NCI-H82 (cell line): ENCODE results near the gene NCK2.

Experiments
- DNase-seq: peaks from one replicate; lab custom pipeline; 2025; lab: John Stamatoyannopoulos, UW

Gene NCK2

GRCh38 chr2:105736145-105736544 is 8.6 kb upstream of the NCK2 start:
- DNase-seq: no peak

GRCh38 chr2:105737980-105738657 is 6.6 kb upstream of the NCK2 start:
- DNase-seq: no peak

- DNase-seq: no peak
Observed at GRCh38 chr2:105738658-105739241, 6.0 kb upstream of the NCK2 start.

GRCh38 chr2:105739426-105739825 is 5.3 kb upstream of the NCK2 start:
- DNase-seq: no peak

- no peak for DNase-seq
Observed at GRCh38 chr2:105739944-105740530, 4.7 kb upstream of the NCK2 start.

GRCh38 chr2:105741174-105741573 is 3.5 kb upstream of the NCK2 start:
- no peak for DNase-seq

GRCh38 chr2:105741617-105742016 is 3.1 kb upstream of the NCK2 start:
- no peak for DNase-seq

GRCh38 chr2:105744091-105744908 is 412 bp upstream of the NCK2 start:
- DNase-seq: peak; percentile 77

- peak; percentile 38 for DNase-seq
Observed at GRCh38 chr2:105746177-105747080, 1.7 kb downstream of the NCK2 start.

- no peak for DNase-seq
Observed at GRCh38 chr2:105747254-105747894, 2.7 kb downstream of the NCK2 start.

GRCh38 chr2:105747991-105748390 is 3.3 kb downstream of the NCK2 start:
- DNase-seq: no peak

- no peak for DNase-seq
Observed at GRCh38 chr2:105748566-105748965, 3.9 kb downstream of the NCK2 start.

GRCh38 chr2:105749583-105750400 is 5.1 kb downstream of the NCK2 start:
- DNase-seq: no peak

- DNase-seq: no peak
Observed at GRCh38 chr2:105750735-105751134, 6.0 kb downstream of the NCK2 start.

GRCh38 chr2:105751272-105751671 is 6.6 kb downstream of the NCK2 start:
- no peak for DNase-seq

GRCh38 chr2:105752691-105753358 is 8.1 kb downstream of the NCK2 start:
- no peak for DNase-seq

GRCh38 chr2:105753380-105753779 is 8.7 kb downstream of the NCK2 start:
- DNase-seq: no peak

GRCh38 chr2:105754011-105754410 is 9.3 kb downstream of the NCK2 start:
- no peak for DNase-seq

- DNase-seq: no peak
Observed at GRCh38 chr2:105754994-105755393, 10.3 kb downstream of the NCK2 start.

- no peak for DNase-seq
Observed at GRCh38 chr2:105755895-105756294, 11.2 kb downstream of the NCK2 start.
